KMS-11 (cell line): ENCODE measurements around the gene LITAF.

Source experiments
- H2AFZ ChIP-seq: fragments of 200-600 bp; sonication (generic); 2 replicates; pipeline ENCODE4 v1.6.1; 2016; ENCODE audit warnings: antibody characterized with exemption, mixed run types, low read depth
- H3K27ac ChIP-seq: fragments of 200-600 bp; sonication (generic); 2 replicates; pipeline ENCODE4 v1.6.1; 2016; ENCODE audit warnings: mild to moderate bottlenecking, mixed run types
- H3K27me3 ChIP-seq: fragments of 200-600 bp; sonication (generic); 2 replicates; pipeline ENCODE4 v1.6.1; 2017; ENCODE audit warnings: mild to moderate bottlenecking, low read depth, mixed run types, moderate library complexity; ENCODE audit not compliant: insufficient read depth
- H3K36me3 ChIP-seq: fragments of 200-600 bp; sonication (generic); 2 replicates; pipeline ENCODE4 v1.6.1; 2017; ENCODE audit warnings: mild to moderate bottlenecking, mixed run types; ENCODE audit not compliant: insufficient read depth
- H3K4me1 ChIP-seq: fragments of 200-600 bp; sonication (generic); 2 replicates; pipeline ENCODE4 v1.6.1; 2016; ENCODE audit warnings: mild to moderate bottlenecking, low read depth, mixed run types; ENCODE audit not compliant: poor library complexity, severe bottlenecking
- H3K4me2 ChIP-seq: fragments of 200-600 bp; sonication (generic); 2 replicates; pipeline ENCODE4 v1.7.0; 2016; ENCODE audit warnings: mild to moderate bottlenecking, mixed run types
- H3K4me3 ChIP-seq: fragments of 200-600 bp; sonication (generic); IDR thresholded peaks from 2 replicates; pipeline ENCODE4 v1.6.1; 2017; ENCODE audit warnings: low read depth, low read length, mixed read lengths; ENCODE audit not compliant: insufficient read depth
- H3K79me2 ChIP-seq: fragments of 200-600 bp; sonication (generic); 2 replicates; pipeline ENCODE4 v1.6.1; 2016; ENCODE audit warnings: low read depth, mixed run types; ENCODE audit not compliant: insufficient read depth
- H3K9ac ChIP-seq: fragments of 200-600 bp; sonication (generic); 2 replicates; pipeline ENCODE4 v1.6.1; 2016; ENCODE audit warnings: mild to moderate bottlenecking, mixed run types
- H4K20me1 ChIP-seq: fragments of 200-600 bp; sonication (generic); 2 replicates; pipeline ENCODE4 v1.6.1; 2016; ENCODE audit warnings: mild to moderate bottlenecking, mixed run types; ENCODE audit not compliant: insufficient read depth
- TF ChIP-seq, protein P1 (sequence below): fragments of 200-600 bp; sonication (generic); conservative IDR thresholded peaks from 2 replicates; pipeline ENCODE4 v1.6.1; 2017; ENCODE audit warnings: low read depth, mild to moderate bottlenecking, antibody characterized with exemption, low read length, moderate library complexity, mixed read lengths

LITAF gene

DNA sequence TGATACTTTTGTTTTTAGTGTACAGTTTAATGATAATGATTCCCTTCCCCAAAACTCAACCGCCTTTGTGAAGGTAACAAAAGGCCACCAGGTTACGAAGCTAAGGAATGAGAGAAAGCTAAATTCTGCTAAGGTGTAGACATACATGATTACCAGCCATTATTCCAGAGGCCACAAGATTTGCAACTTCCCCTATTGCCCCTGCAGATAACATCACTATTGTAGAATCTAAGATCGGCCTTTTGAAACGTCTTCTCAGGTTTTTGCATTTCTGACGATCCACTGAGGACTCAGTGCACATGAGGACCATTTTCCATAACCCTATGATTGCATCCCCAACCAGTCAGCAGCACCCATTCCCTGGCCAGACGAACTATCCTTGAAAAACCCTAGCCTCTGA, 47.6 kb upstream of the LITAF start:
- H3K79me2 ChIP-seq, result no peaks in the 10 kb centered on the region
- no peaks in the 10 kb centered on the region for H4K20me1 ChIP-seq
- TF ChIP-seq, protein P1, sequence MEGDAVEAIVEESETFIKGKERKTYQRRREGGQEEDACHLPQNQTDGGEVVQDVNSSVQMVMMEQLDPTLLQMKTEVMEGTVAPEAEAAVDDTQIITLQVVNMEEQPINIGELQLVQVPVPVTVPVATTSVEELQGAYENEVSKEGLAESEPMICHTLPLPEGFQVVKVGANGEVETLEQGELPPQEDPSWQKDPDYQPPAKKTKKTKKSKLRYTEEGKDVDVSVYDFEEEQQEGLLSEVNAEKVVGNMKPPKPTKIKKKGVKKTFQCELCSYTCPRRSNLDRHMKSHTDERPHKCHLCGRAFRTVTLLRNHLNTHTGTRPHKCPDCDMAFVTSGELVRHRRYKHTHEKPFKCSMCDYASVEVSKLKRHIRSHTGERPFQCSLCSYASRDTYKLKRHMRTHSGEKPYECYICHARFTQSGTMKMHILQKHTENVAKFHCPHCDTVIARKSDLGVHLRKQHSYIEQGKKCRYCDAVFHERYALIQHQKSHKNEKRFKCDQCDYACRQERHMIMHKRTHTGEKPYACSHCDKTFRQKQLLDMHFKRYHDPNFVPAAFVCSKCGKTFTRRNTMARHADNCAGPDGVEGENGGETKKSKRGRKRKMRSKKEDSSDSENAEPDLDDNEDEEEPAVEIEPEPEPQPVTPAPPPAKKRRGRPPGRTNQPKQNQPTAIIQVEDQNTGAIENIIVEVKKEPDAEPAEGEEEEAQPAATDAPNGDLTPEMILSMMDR, result no peak
- no peak overlapping the region for H2AFZ ChIP-seq
- no peak overlapping the region for H3K27ac ChIP-seq
- H3K9ac ChIP-seq, result no peak overlapping the region
- H3K27me3 ChIP-seq, result no peaks in the 10 kb centered on the region
- no peaks in the 10 kb centered on the region for H3K4me1 ChIP-seq
- no peak overlapping the region for H3K4me3 ChIP-seq
- H3K4me2 ChIP-seq, result no peak overlapping the region
- H3K36me3 ChIP-seq, result no peaks in the 10 kb centered on the region

DNA sequence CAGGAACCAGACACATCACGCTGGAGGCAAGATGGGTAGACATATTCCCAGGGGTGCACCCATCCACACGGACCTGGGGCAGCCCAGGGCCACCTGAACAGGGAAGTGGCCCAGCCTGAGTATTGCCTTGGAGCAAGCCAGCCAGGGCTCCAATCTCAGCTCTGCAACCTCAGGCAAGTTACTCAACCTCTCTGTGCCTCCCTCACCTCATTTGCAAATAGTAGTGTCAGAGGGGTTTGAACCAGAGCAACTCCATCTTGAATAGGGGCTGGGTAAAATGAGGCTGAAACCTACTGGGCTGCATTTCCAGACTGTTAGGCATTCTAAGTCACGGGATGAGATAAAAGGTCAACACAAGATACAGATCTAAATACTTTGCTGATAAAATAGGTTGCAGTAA, 46.4 kb upstream of the LITAF start:
- H3K36me3 ChIP-seq, result no peaks in the 10 kb centered on the region
- no peaks in the 10 kb centered on the region for H3K4me1 ChIP-seq
- H4K20me1 ChIP-seq, result no peaks in the 10 kb centered on the region
- no peaks in the 10 kb centered on the region for H3K79me2 ChIP-seq
- no peak overlapping the region for H3K9ac ChIP-seq
- H3K27ac ChIP-seq, result no peak overlapping the region
- H3K4me2 ChIP-seq, result no peak overlapping the region
- H3K27me3 ChIP-seq, result no peaks in the 10 kb centered on the region
- TF ChIP-seq, protein P1, result no peak
- no peak overlapping the region for H2AFZ ChIP-seq
- no peak overlapping the region for H3K4me3 ChIP-seq

DNA sequence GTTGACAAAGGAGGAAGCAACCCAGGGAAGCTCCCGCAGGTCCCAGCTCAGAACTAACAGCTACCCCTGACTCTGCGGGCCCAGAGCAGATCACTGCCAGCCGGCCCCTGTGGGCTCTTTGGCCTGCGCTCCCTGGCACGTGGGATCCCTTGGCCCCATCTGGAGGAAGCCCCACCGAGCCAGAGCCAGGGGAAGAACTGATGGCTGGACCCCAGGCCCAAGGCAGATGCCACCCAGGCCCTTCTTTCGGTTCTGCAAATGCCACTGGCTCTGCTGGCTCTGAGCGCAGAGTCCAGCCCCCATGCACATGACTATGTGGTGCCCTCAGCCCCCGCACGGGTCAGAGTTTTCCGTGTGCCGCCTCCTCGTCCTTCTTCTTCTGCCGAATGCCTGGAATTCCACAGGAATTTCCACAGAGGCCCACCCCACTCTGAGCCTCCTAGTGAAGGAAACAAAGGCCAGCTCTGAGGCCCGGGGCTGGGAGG, 45.8 kb upstream of the LITAF start:
- no peaks in the 10 kb centered on the region for H3K4me1 ChIP-seq
- H4K20me1 ChIP-seq, result no peaks in the 10 kb centered on the region
- no peak overlapping the region for H3K4me3 ChIP-seq
- H3K36me3 ChIP-seq, result no peaks in the 10 kb centered on the region
- no peaks in the 10 kb centered on the region for H3K79me2 ChIP-seq
- H3K4me2 ChIP-seq, result no peak overlapping the region
- TF ChIP-seq, protein P1, result no peak
- no peak overlapping the region for H3K9ac ChIP-seq
- no peak overlapping the region for H3K27ac ChIP-seq
- no peaks in the 10 kb centered on the region for H3K27me3 ChIP-seq
- H2AFZ ChIP-seq, result no peak overlapping the region

DNA sequence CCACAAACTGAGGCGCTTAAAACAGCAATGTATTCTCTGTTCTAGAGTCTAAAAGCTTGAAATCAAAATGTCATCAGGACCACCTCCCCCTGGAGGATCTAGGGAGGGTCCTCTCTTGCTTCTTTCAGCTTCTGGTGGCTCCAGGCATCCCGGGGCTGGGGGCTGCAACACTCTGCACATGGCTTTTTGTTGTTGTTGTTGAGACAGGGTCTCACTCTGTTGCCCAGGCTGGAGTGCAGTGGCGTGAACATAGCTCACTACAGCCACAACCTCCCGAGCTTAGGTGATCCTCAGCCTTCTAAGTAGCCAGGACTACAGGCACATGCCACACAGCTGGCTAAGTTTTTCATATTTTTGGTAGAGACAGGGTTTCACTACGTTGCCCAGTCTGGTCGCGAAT, 44.5 kb upstream of the LITAF start:
- H3K9ac ChIP-seq, result no peak overlapping the region

More for the DNA sequence above, 44.5 kb upstream of the LITAF start:
- H3K4me2 ChIP-seq, result no peak overlapping the region
- H3K79me2 ChIP-seq, result no peaks in the 10 kb centered on the region
- H3K27me3 ChIP-seq, result no peaks in the 10 kb centered on the region
- no peak overlapping the region for H3K27ac ChIP-seq
- TF ChIP-seq, protein P1, result no peak
- no peaks in the 10 kb centered on the region for H4K20me1 ChIP-seq
- H3K4me1 ChIP-seq, result no peaks in the 10 kb centered on the region
- H3K4me3 ChIP-seq, result no peak overlapping the region
- H2AFZ ChIP-seq, result no peak overlapping the region
- no peaks in the 10 kb centered on the region for H3K36me3 ChIP-seq
